K562 (cell line): ENCODE measurements around the gene OXSR1. TPM values are rescaled to one million over a fixed set of nuclear protein-coding genes. Genes with fewer than 3 reads are reported as not detected.
A peak's percentile ranks its signal among the peaks of the same experiment; 100 is the strongest.

Experiments
- HDGF ChIP-seq: fragments of 450-650 bp; IDR thresholded peaks from 2 replicates; pipeline ENCODE4 v1.6.1; 2016
- HMGN3 ChIP-seq: IDR thresholded peaks from 2 replicates; pipeline ENCODE4 v1.6.1; 2011; ENCODE audit warnings: borderline replicate concordance, low read depth, mild to moderate bottlenecking, mixed read lengths, low read length; ENCODE audit not compliant: insufficient read length; ENCODE audit errors: extremely low read depth
- MIER1 ChIP-seq: fragments of 450-650 bp; IDR thresholded peaks from 2 replicates; pipeline ENCODE4 v1.6.1; 2016; ENCODE audit warnings: antibody characterized with exemption, mild to moderate bottlenecking, low read depth
- NCOA4 ChIP-seq: fragments of 450-650 bp; IDR thresholded peaks from 2 replicates; pipeline ENCODE4 v1.6.1; 2018; ENCODE audit warnings: mild to moderate bottlenecking; ENCODE audit not compliant: partially characterized antibody
- OTX1 ChIP-seq: fragments of 450-650 bp; formaldehyde crosslinking; IDR thresholded peaks from 2 replicates; pipeline ENCODE4 v1.4.0; 2022; ENCODE audit warnings: mild to moderate bottlenecking
- RBM15 ChIP-seq: fragments of 200-400 bp; formaldehyde crosslinking; IDR thresholded peaks from 2 replicates; pipeline ENCODE4 v1.6.1; 2018; ENCODE audit warnings: mild to moderate bottlenecking, low read length, moderate library complexity; ENCODE audit not compliant: insufficient read depth
- SOX6 ChIP-seq: fragments of 450-650 bp; IDR thresholded peaks from 2 replicates; pipeline ENCODE4 v1.6.1; 2014; ENCODE audit warnings: mild to moderate bottlenecking
- STAT5A ChIP-seq: IDR thresholded peaks from 2 replicates; pipeline ENCODE4 v1.6.1; 2012; ENCODE audit warnings: low read length, inconsistent platforms, borderline replicate concordance
- TCFL5 ChIP-seq: fragments of 250-450 bp; sonication (Bioruptor Pico); conservative IDR thresholded peaks from 2 replicates; pipeline ENCODE4 v1.6.1; 2021; ENCODE audit warnings: mild to moderate bottlenecking, moderate library complexity, matching md5 sums
- ZNF41 ChIP-seq: fragments of 250-450 bp; sonication (Bioruptor Pico); conservative IDR thresholded peaks from 2 replicates; pipeline ENCODE4 v1.4.0; 2020; ENCODE audit warnings: mild to moderate bottlenecking
- ZNF717 ChIP-seq: fragments of 250-450 bp; sonication (Bioruptor Pico); IDR thresholded peaks from 2 replicates; pipeline ENCODE4 v1.5.0; 2021
- ZNF780A ChIP-seq: fragments of 250-450 bp; sonication (Bioruptor Pico); IDR thresholded peaks from 2 replicates; pipeline ENCODE4 v1.5.0; 2021; ENCODE audit warnings: mild to moderate bottlenecking
- polyA plus RNA-seq, 8 experiments: library from polyadenylated mRNA; depleted of rRNA in 4 of 8; stranded (reverse) in 5 of 8; unstranded in 3 of 8; fragments of >200 nt; fragmentation: Nextera tagmentation in 2 of 8; fragmentation: Illumina TruSeq in 1 of 8; extraction: Ambion mirVana in 2 of 8; extraction: Trizol in 1 of 8; gene quantifications; 2 replicates each; pipeline versions ENCODE4 v1.2.1 to v1.2.3, GENCODE V29; 2011 to 2014; ENCODE audit warnings: inconsistent platforms in 1 of 8, missing spikeins in 1 of 8
- total RNA-seq, 7 experiments: library from RNA; depleted of rRNA in 6 of 7; stranded (reverse); fragments of >200 nt in 6 of 7; fragmentation: Illumina TruSeq in 2 of 7; extraction: Trizol in 2 of 7; gene quantifications; 2 replicates each; pipeline versions ENCODE4 v1.2.1 to v1.2.3, GENCODE V29; 2011 to 2021; ENCODE audit warnings: low replicate concordance in 1 of 7
- TF ChIP-seq, protein P1 (sequence below): sonication (generic); formaldehyde crosslinking; IDR thresholded peaks from 2 replicates; pipeline ENCODE4 v1.8.0; 2022; ENCODE audit warnings: mild to moderate bottlenecking, missing genetic modification reagents
- TF ChIP-seq, protein P2 (sequence below): fragments of 450-650 bp; formaldehyde crosslinking; conservative IDR thresholded peaks from 2 replicates; pipeline ENCODE4 v1.4.0; 2022; ENCODE audit warnings: mild to moderate bottlenecking, missing genetic modification characterization
- TF ChIP-seq, protein P3 (sequence below): IDR thresholded peaks from 2 replicates; pipeline ENCODE4 v1.6.1; 2011; ENCODE audit warnings: borderline replicate concordance, low read depth, mild to moderate bottlenecking, moderate library complexity, low read length; ENCODE audit not compliant: insufficient read depth, poor library complexity, severe bottlenecking
- TF ChIP-seq, protein P4 (sequence below): fragments of 450-650 bp; formaldehyde crosslinking; IDR thresholded peaks from 2 replicates; pipeline ENCODE4 v1.4.0; 2020; ENCODE audit warnings: mild to moderate bottlenecking, moderate library complexity
- TF ChIP-seq, protein P5 (sequence below): fragments of 250-450 bp; sonication (Bioruptor Pico); IDR thresholded peaks from 2 replicates; pipeline ENCODE4 v1.8.0; 2021; ENCODE audit warnings: moderate library complexity, mild to moderate bottlenecking, inconsistent platforms

OXSR1 gene
- total and polyA plus RNA-seq, 9 of the 15 experiments (the other 6 are each of a cell fraction or from before 2014, with no cell fraction given), result 15.7 to 87.6 (median 48.7) TPM

DNA sequence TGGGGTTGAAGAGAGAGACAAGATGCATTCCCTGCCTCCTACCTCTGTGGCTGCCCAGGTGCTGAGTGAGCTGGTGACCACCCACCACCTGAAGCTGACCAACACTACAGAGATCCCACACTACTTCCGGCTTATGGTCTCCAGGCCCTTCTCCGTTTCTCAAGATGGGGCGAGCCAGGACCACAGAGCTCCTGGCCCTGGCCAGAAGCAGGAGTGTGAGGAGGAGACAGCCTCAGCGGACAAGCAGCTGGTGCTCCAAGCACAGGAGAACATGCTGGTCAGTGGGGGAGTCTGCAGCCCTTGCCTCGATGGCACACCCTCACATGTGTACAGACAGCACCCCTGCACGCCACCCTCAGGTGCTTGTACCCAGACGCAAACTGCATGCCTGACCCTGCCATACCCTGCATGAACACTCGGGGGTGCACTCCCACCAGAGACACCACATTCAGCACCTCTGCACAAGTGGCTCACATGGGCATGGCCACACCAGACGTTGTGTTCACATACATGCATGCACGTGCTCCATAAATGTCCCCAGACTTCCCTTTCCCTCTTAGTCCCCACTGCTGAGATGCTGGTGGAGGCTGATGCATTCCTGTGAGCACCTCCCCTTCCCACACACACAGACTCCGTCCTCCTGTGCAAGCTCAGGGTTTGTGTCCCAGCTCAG is 47.5 kb upstream of the OXSR1 start (continued):
- TF ChIP-seq, protein P1, sequence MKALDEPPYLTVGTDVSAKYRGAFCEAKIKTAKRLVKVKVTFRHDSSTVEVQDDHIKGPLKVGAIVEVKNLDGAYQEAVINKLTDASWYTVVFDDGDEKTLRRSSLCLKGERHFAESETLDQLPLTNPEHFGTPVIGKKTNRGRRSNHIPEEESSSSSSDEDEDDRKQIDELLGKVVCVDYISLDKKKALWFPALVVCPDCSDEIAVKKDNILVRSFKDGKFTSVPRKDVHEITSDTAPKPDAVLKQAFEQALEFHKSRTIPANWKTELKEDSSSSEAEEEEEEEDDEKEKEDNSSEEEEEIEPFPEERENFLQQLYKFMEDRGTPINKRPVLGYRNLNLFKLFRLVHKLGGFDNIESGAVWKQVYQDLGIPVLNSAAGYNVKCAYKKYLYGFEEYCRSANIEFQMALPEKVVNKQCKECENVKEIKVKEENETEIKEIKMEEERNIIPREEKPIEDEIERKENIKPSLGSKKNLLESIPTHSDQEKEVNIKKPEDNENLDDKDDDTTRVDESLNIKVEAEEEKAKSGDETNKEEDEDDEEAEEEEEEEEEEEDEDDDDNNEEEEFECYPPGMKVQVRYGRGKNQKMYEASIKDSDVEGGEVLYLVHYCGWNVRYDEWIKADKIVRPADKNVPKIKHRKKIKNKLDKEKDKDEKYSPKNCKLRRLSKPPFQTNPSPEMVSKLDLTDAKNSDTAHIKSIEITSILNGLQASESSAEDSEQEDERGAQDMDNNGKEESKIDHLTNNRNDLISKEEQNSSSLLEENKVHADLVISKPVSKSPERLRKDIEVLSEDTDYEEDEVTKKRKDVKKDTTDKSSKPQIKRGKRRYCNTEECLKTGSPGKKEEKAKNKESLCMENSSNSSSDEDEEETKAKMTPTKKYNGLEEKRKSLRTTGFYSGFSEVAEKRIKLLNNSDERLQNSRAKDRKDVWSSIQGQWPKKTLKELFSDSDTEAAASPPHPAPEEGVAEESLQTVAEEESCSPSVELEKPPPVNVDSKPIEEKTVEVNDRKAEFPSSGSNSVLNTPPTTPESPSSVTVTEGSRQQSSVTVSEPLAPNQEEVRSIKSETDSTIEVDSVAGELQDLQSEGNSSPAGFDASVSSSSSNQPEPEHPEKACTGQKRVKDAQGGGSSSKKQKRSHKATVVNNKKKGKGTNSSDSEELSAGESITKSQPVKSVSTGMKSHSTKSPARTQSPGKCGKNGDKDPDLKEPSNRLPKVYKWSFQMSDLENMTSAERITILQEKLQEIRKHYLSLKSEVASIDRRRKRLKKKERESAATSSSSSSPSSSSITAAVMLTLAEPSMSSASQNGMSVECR (CRISPR knock-in tag), result no peak
- TF ChIP-seq ZNF780A, result no peak
- TF ChIP-seq, protein P2, sequence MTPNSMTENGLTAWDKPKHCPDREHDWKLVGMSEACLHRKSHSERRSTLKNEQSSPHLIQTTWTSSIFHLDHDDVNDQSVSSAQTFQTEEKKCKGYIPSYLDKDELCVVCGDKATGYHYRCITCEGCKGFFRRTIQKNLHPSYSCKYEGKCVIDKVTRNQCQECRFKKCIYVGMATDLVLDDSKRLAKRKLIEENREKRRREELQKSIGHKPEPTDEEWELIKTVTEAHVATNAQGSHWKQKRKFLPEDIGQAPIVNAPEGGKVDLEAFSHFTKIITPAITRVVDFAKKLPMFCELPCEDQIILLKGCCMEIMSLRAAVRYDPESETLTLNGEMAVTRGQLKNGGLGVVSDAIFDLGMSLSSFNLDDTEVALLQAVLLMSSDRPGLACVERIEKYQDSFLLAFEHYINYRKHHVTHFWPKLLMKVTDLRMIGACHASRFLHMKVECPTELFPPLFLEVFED (CRISPR knock-in tag), result 0 out of 2 replicates have a peak, but pooled peaks have one; percentile 39
- TF ChIP-seq, protein P3, sequence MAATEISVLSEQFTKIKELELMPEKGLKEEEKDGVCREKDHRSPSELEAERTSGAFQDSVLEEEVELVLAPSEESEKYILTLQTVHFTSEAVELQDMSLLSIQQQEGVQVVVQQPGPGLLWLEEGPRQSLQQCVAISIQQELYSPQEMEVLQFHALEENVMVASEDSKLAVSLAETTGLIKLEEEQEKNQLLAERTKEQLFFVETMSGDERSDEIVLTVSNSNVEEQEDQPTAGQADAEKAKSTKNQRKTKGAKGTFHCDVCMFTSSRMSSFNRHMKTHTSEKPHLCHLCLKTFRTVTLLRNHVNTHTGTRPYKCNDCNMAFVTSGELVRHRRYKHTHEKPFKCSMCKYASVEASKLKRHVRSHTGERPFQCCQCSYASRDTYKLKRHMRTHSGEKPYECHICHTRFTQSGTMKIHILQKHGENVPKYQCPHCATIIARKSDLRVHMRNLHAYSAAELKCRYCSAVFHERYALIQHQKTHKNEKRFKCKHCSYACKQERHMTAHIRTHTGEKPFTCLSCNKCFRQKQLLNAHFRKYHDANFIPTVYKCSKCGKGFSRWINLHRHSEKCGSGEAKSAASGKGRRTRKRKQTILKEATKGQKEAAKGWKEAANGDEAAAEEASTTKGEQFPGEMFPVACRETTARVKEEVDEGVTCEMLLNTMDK, result no peak
- TF ChIP-seq, protein P4, sequence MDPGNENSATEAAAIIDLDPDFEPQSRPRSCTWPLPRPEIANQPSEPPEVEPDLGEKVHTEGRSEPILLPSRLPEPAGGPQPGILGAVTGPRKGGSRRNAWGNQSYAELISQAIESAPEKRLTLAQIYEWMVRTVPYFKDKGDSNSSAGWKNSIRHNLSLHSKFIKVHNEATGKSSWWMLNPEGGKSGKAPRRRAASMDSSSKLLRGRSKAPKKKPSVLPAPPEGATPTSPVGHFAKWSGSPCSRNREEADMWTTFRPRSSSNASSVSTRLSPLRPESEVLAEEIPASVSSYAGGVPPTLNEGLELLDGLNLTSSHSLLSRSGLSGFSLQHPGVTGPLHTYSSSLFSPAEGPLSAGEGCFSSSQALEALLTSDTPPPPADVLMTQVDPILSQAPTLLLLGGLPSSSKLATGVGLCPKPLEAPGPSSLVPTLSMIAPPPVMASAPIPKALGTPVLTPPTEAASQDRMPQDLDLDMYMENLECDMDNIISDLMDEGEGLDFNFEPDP (CRISPR knock-in tag), result no peak
- no peak for TF ChIP-seq NCOA4
- TF ChIP-seq, protein P5, sequence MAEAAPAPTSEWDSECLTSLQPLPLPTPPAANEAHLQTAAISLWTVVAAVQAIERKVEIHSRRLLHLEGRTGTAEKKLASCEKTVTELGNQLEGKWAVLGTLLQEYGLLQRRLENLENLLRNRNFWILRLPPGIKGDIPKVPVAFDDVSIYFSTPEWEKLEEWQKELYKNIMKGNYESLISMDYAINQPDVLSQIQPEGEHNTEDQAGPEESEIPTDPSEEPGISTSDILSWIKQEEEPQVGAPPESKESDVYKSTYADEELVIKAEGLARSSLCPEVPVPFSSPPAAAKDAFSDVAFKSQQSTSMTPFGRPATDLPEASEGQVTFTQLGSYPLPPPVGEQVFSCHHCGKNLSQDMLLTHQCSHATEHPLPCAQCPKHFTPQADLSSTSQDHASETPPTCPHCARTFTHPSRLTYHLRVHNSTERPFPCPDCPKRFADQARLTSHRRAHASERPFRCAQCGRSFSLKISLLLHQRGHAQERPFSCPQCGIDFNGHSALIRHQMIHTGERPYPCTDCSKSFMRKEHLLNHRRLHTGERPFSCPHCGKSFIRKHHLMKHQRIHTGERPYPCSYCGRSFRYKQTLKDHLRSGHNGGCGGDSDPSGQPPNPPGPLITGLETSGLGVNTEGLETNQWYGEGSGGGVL, result no peak
- no peak for TF ChIP-seq STAT5A
- TF ChIP-seq HMGN3, result no peak
- no peak for TF ChIP-seq SOX6
- TF ChIP-seq HDGF, result peak; percentile 76
- no peak for TF ChIP-seq ZNF41 (CRISPR knock-in tag)
- no peak for TF ChIP-seq OTX1 (CRISPR knock-in tag)
- no peak for TF ChIP-seq MIER1
- TF ChIP-seq TCFL5, result no peak
- no peak for TF ChIP-seq RBM15
- no peak for TF ChIP-seq ZNF717 (CRISPR knock-in tag)
